Hepatocyte (in vitro differentiated cells): ENCODE data around the gene TANGO2. TPM values are rescaled to one million over a fixed set of nuclear protein-coding genes. Genes with fewer than 3 reads are reported as not detected.

Experiments used
- DNase-seq: peaks from one replicate; pipeline ENCODE4 v3.0.0-alpha.2; 2016; ENCODE audit warnings: low spot score
- H2AFZ ChIP-seq: fragments of 200-600 bp; sonication (generic); 2 replicates; pipeline ENCODE4 v1.6.0; 2016; ENCODE audit warnings: antibody characterized with exemption, mild to moderate bottlenecking
- H3K27ac ChIP-seq: fragments of 200-600 bp; sonication (generic); 2 replicates; pipeline ENCODE4 v1.5.1; 2016; ENCODE audit warnings: mild to moderate bottlenecking
- H3K27me3 ChIP-seq: fragments of 200-600 bp; sonication (generic); 2 replicates; pipeline ENCODE4 v1.6.1; 2016
- H3K36me3 ChIP-seq: fragments of 200-600 bp; sonication (generic); replicated peaks from 2 replicates; pipeline ENCODE4 v1.5.1; 2016; ENCODE audit warnings: low read depth; ENCODE audit not compliant: insufficient read depth
- H3K4me1 ChIP-seq: fragments of 200-600 bp; sonication (generic); 2 replicates; pipeline ENCODE4 v1.5.1; 2016; ENCODE audit warnings: mild to moderate bottlenecking, moderate library complexity; ENCODE audit not compliant: insufficient read depth
- H3K4me2 ChIP-seq: fragments of 200-600 bp; sonication (generic); 2 replicates; pipeline ENCODE4 v1.6.0; 2016
- H3K4me3 ChIP-seq: fragments of 200-600 bp; sonication (generic); 2 replicates; pipeline ENCODE4 v1.5.1; 2016; ENCODE audit warnings: mild to moderate bottlenecking
- H3K79me2 ChIP-seq: fragments of 200-600 bp; sonication (generic); 2 replicates; pipeline ENCODE4 v1.6.0; 2017; ENCODE audit warnings: mild to moderate bottlenecking
- H3K9me2 ChIP-seq: fragments of 200-600 bp; sonication (generic); replicated peaks from 2 replicates; pipeline ENCODE4 v1.6.0; 2017; ENCODE audit warnings: mild to moderate bottlenecking; ENCODE audit not compliant: insufficient read depth
- H3K9me3 ChIP-seq: fragments of 200-600 bp; sonication (generic); 2 replicates; pipeline ENCODE4 v1.5.1; 2016; ENCODE audit warnings: low read depth, mild to moderate bottlenecking
- H4K20me1 ChIP-seq: fragments of 200-600 bp; sonication (generic); 2 replicates; pipeline ENCODE4 v1.6.0; 2016; ENCODE audit warnings: mild to moderate bottlenecking; ENCODE audit not compliant: insufficient read depth, poor library complexity, severe bottlenecking
- CTCF ChIP-seq: fragments of 200-600 bp; sonication (generic); IDR thresholded peaks from 2 replicates; pipeline ENCODE4 v1.5.1; 2016; ENCODE audit warnings: antibody characterized with exemption, mild to moderate bottlenecking; ENCODE audit not compliant: poor library complexity
- EZH2 ChIP-seq: fragments of 200-600 bp; sonication (generic); IDR thresholded peaks from 2 replicates; pipeline ENCODE4 v1.6.1; 2016; ENCODE audit warnings: antibody characterized with exemption, mild to moderate bottlenecking, borderline replicate concordance
- EZH2phosphoT487 ChIP-seq: fragments of 200-600 bp; sonication (generic); IDR thresholded peaks from one replicate; pipeline ENCODE4 v1.6.1; 2018; ENCODE audit warnings: antibody characterized with exemption, mild to moderate bottlenecking, low read depth, moderate library complexity; ENCODE audit not compliant: unreplicated experiment, severe bottlenecking
- WGBS: methylation state at CpG from one replicate; pipeline ENCODE4 v1.1.6; 2016; ENCODE audit warnings: low lambda C conversion rate; ENCODE audit errors: missing lambda C conversion rate; 5-methylcytosine and 5-hydroxymethylcytosine counted together
- polyA plus RNA-seq: library from polyadenylated mRNA; unstranded; fragments of >200 nt; fragmentation: Nextera tagmentation; extraction: Ambion mirVana; gene quantifications from 2 replicates; pipeline ENCODE4 v1.2.1, GENCODE V29; 2016
- total RNA-seq: library from RNA; depleted of rRNA; stranded (reverse); fragments of >200 nt; gene quantifications from 2 replicates; pipeline ENCODE4 v1.2.3, GENCODE V29; 2014

TANGO2 gene
- total and polyA plus RNA-seq, 2 experiments from 2014 or later, result 20.8 to 21.4 TPM

- Histone ChIP-seq H3K79me2 (no peaks in the 10 kb centered on the region), H3K4me2 (no peak overlapping the region)
These were observed 20.4 kb upstream of the TANGO2 start for GRCh38 chr22:20000246-20001081.

GRCh38 chr22:20001082-20001638 lies 19.8 kb upstream of the TANGO2 start:
- 93% methylated on average over 11 of the region's 11 CpGs for WGBS
- H3K27ac ChIP-seq, result no peak overlapping the region
- peaks cover 9% of the 10 kb centered on the region for H3K9me3 ChIP-seq
- no peaks in the 10 kb centered on the region for H3K9me2 ChIP-seq
- H3K4me2 ChIP-seq, result no peak overlapping the region
- no peak for TF ChIP-seq EZH2
- no peak for TF ChIP-seq CTCF
- TF ChIP-seq EZH2phosphoT487, result no peak
- DNase-seq, result no peak
- no peaks in the 10 kb centered on the region for H3K36me3 ChIP-seq
- no peak overlapping the region for H3K4me3 ChIP-seq
- H2AFZ ChIP-seq, result no peak overlapping the region
- H3K27me3 ChIP-seq, result no peaks in the 10 kb centered on the region
- H4K20me1 ChIP-seq, result no peaks in the 10 kb centered on the region
- no peaks in the 10 kb centered on the region for H3K79me2 ChIP-seq
- H3K4me1 ChIP-seq, result peaks cover 12% of the 10 kb centered on the region

More at GRCh38 chr22:20000246-20001081, 20.4 kb upstream of the TANGO2 start:
- DNase-seq, result no peak
- TF ChIP-seq EZH2phosphoT487, result no peak
- TF ChIP-seq CTCF, result no peak
- no peak for TF ChIP-seq EZH2
- Histone ChIP-seq H3K4me3 (no peak overlapping the region), H3K27me3 (no peaks in the 10 kb centered on the region), H3K4me1 (peaks cover 12% of the 10 kb centered on the region), H3K9me3 (peaks cover 9% of the 10 kb centered on the region), H2AFZ (no peak overlapping the region), H3K9me2 (no peaks in the 10 kb centered on the region), H4K20me1 (no peaks in the 10 kb centered on the region), H3K27ac (no peak overlapping the region), H3K36me3 (no peaks in the 10 kb centered on the region)
- WGBS, result 85% methylated on average over 14 of the region's 14 CpGs

GRCh38 chr22:20002128-20002527 lies 18.8 kb upstream of the TANGO2 start:
- no peaks in the 10 kb centered on the region for H3K79me2 ChIP-seq
- 46% methylated on average over 9 of the region's 9 CpGs for WGBS
- H3K27ac ChIP-seq, result no peak overlapping the region
- no peak for DNase-seq
- H3K9me3 ChIP-seq, result peaks cover 9% of the 10 kb centered on the region
- no peak overlapping the region for H3K4me3 ChIP-seq
- peaks cover 12% of the 10 kb centered on the region for H3K4me1 ChIP-seq
- H3K36me3 ChIP-seq, result no peaks in the 10 kb centered on the region
- TF ChIP-seq EZH2phosphoT487 (no peak), CTCF (no peak), EZH2 (no peak)
- H3K4me2 ChIP-seq, result no peak overlapping the region
- no peaks in the 10 kb centered on the region for H3K9me2 ChIP-seq
- no peaks in the 10 kb centered on the region for H4K20me1 ChIP-seq
- no peak overlapping the region for H2AFZ ChIP-seq
- no peaks in the 10 kb centered on the region for H3K27me3 ChIP-seq
